RKO (cell line): Measurements from ENCODE around the gene PARN.

Experiments
- DNase-seq: peaks from one replicate; pipeline ENCODE4 v3.0.0-alpha.2; 2016; ENCODE audit warnings: low spot score

Gene PARN

DNA sequence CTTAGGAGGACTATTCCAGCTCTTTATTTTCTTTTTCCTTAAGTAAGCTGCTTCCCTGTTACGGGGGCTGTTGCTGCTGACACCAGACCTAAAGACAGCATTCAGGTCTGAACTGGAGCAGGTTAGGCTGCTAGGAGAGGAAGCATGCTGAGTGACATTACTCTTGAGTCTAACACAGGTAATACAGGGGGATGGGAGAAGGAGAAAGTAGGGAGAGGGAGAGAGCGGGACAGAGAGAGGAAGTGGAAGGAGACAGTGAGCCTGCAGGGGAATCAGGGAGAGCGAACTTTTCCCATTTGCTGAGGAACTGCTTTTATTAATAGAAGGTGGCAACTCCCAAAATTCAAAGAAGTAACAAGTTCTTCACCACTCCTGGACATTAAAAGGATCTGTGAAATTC lies 130.9 kb downstream of the PARN start:
- DNase-seq, result no peak

DNA sequence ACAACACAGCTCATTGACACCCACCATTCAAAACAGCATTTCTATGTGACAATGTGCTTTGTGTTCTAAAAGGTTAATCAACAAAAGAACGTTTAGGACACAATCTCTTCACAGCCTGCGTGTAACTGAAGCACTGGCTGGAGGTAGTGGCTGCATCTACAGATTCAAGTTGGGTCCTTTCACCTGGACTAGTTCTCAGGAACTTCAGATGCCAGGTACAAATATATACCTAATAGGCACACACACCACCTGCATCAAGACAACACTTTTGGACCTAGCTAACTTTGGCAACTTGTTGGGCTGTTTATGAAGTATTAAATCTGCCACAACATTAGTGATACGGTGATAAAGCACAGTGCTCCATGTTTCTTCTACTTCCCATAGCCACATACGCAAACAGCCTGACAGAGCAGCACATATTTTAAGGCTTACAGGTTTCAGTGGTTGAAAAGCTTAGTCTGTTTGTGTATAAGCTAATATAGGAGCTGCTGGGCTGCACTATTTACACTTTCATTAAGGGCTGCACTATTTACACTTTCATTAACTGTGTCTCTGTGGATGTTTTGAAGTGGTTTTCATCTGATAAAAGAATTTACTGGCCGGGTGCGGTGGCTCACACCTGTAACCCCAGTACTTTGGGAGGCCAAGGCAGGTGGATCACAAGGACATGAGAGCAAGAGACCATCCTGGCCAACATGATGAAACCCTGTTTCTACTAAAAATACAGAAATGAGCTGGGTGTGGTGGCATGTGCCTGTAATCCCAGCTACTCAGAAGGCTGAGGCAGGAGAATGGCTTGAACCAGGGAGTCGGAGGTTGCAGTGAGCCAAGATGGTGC lies 132.6 kb downstream of the PARN start:
- no peak for DNase-seq

DNA sequence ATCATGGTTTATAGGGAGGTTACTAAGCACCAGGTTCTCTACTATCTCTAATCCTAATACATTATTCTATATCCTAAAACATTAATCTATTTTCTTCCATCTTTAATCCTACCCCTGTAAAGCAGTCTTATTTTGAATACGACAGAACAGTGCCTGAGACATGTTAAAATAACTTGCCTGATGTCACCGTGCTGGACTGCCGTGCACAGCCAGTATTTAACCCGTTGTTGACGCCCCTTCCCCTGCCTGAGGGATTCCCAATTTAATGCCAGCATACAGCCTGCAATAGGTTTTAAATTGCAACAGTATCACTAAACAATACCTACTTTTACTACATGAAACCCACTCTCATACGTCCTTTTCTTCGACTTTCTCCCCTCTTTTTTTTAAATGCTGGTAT lies 133.3 kb downstream of the PARN start:
- no peak for DNase-seq

DNA sequence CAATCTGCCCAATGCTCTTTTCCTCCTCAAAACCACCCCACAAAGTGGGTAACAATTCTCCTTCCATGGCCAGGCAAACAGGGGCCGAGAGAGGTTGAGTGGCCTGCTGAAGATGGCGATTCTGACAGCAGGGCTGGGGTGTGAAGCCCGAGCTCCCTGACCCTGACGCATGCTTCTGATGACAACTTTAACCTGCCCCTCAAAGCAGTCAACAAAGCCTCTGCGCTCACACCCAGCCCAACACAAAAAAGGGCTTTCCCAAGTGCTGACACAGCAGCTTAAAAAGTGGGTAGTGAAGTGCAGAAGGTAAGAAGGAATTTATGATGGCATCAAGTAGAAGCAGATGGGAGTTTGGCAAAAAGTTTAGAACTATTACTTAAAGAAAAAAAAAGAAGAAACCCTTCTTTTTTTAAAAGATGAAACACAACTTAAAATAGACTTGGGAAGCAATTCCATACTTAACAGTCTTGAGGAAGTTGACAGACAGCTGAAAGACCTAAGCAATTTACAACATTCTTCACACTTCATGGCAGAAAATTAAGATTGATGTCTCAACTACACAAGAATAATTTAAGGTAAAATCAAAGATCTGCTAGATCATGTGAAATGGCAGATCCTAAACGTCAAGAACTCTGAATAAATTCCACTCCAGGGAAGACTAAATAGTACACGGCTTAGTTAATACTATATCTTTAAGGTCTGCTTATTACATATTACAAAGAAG lies 133.9 kb downstream of the PARN start:
- no peak for DNase-seq

DNA sequence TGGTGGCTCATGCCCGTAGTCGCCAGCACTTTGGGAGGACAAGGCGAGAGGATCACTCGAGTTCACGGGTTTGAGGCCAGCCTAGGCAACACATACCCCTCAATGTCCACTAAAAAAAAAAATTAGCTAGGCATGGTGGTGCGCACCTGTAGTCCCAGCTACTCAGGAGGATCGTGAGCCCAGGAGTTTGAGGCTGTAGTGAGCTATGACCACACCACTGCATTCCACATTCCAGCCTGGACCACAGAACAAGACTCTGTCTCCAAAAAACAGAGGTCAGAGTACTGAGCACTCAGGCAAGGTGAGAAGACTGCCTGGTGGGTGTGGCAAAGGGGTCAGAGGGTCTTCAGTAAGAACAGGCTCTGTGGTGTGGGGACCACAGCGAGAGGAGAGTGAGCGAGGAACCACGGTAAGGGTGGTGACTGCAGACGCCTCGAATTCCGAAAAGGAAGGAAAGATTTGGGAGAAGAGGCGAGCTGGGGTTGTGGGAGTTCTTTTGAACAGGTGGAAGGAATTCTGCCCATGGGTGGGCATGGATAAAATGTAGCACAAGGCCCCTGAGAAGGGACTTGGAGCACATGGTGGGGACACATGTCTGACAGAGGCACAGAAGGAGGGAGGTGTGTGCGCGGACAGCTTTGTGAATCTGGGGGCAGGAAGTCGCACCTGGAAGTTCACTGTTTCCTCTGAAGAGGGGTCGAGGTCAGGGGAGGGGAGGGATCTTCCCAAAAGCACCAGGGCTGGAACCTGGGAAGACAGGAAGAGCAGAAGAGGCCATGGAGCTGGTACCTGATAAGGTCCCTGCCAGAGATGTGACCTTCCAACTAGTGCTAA lies 134.6 kb downstream of the PARN start:
- DNase-seq, result no peak

DNA sequence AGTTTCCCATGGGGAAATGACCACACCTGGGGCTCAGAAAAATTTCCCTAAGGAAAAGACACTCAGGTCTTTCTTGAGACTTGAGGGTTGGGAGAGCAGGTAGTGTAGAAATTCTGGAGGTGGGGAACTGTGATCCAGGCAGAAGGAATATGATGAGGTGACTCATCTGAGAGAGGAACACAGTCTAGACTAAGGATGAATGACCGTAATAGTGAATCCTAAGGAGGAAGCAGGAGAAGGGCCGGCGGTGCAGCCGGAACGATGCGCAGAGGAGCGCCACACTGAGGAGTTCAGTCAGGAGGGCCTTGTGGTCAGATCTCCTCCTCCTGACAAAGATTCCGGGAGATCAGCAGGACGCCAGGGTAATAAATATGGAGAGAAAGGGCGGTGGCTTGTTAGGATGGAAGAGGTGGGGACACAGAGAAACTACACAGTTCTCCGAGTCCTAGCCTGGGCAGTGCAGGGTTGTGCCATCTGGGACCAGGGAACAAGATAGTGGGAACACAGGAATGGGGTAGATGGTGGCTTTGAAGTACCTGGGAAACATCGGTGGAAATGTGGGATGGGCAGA lies 135.6 kb downstream of the PARN start:
- DNase-seq, result no peak

DNA sequence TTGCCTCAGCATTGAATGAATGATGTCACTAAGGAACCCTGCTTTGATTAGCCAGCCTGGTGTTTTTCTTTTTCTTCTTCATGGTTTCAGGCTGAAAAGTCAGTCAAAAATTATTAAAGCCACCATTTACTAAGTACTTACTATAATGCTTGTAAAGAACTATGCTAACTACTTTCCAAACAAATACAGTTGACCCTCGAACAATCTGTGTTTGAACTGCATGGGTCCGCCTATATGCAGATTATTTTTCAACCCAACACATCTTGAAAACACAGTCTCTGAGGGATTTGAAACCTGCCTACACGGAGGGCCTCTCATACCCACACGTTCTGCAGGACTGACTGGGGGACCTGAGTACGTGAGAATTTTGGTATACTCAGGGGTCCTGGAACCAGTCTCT lies 136.3 kb downstream of the PARN start:
- DNase-seq, result no peak

DNA sequence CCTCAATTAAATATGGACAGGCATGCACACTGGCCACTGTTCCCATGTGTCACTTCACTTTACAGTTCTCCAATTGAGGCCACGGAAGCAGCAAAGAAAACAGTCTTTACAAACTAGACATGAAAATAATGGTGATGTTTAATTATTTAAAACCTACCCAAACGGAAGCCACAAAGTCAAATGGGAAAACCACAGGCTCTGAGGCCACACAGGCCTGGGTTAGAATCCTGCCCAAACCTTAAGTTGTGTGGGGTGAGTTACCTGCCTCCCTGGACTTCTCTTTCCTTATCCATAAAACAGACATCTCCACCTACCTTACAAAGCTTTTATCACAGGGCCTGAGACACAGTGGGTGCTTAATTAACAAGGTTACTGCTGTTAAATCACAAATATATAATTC lies 137.4 kb downstream of the PARN start:
- DNase-seq, result no peak

DNA sequence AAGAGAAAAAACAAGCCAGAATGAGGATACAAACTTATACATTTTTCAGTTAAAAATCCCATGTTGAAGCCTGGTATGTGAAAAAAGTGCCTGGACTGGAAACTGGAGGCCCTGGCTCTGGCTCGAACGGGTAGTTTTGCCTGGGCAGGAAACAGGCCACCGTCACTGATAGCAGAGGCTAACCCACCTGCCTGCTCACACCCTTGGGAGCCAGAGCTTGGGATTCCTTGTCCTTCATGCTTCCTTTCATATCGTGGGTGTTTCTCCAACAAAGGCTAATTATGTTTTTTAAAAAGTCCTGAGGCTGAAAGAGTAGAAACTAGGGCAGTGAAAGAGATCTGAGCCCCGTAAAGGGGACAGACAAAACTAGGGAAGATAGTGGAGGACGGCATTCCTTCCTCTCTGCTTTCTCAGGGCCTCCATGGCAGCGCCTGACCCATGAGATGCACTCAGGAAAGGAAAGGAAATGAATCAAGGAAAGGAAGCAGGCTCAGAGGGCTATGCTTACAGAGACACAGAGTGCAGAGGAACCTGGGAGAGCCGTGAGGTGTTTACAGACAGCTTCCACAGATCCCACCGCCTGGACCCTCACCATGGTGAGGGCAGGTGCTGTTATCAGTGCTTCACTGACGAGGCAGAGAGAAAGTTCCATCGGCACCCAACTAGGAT lies 138.1 kb downstream of the PARN start:
- DNase-seq, result no peak

DNA sequence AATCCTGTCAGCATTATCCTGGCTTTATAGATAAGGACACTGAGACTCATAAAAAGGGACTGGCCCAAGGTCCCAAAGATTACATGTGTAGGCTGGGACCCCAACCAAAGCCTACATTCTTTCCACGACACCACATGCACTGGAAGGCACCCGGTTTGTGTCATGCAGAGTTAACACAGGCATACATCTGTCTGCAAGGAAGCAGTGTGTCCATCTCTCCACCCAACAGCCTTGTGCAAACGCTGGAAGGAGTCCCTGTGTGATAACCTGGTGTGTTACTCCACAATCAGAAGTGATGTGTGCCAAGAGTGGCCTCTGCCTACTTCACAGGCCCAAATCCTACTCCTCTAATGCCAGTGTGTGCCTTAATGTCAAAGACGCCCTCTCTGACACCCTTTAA lies 139.8 kb downstream of the PARN start:
- DNase-seq, result no peak

DNA sequence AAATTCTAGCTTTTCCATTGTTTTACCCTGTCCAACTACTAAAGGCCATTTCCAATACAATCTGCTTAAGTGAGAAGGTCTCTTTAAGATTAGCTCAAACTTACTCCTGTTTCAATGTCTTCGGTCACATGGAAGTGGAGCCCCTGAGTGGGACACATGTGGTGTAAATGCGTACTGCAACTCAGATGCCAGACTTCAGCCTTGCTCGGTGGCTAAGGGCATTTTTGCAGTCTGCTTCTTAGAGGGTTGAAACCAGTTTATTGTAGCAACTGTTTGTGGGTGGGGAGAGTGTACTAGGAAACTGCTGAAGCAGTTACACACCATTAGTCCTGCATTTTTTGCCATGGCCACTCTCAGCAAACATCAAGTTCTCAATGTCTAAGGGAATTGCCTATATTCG lies 140.6 kb downstream of the PARN start:
- peak; percentile 57 for DNase-seq

DNA sequence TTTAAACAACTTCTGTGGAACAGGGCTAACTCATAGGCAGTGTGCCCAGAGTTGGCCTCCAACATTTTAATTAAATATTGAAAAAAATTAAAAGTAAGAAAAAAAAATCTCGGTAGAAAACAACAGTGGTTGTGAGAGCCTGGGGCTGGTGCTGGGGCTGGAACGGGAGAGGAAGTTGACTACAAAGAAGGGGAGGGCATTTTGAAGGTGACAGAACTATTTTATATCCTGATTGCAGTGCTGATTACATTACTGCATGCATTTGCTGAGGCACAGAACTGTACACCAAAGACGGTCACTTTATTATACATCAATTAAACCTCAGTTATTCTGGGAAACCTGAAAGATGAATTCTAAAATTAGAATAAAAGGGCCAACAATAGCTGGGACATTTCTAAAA lies 142.5 kb downstream of the PARN start:
- DNase-seq, result no peak

DNA sequence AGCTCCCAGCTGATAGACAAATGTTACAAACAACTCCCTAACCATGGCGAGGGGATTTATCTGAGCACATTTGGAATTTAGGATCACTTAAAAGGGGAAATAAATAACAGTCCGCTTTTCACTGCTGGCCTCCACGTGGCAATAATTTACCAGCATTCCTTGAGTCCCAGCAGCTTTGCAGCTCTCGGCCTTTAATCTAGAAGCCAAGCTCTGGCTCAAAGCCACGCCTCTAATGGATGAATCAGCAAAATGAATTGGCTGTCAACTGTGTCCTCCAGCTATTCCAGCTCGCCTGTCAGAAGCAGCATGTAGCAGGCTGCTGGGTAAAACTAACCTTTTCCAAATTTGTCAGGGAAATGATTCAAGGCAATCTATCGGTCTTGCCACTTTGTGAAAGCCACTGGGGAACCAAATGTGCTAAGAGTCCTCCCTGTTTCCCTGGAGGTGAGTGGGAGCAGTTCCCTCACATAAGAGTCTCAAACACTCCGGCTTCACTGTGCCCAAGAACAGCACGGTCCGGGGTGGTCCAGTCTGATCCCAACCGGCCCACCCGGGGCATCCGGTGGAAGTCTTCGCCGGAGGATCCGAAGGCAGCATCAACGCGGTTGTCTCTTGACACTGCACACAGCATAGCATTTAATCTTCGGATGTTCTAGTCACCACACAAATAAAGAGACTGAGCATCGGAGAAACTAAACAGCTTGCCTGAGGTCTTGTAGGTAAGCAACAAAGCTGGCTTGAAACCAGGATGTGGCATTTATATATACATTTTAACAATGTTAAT lies 143.3 kb downstream of the PARN start:
- DNase-seq, result peak; percentile 75

DNA sequence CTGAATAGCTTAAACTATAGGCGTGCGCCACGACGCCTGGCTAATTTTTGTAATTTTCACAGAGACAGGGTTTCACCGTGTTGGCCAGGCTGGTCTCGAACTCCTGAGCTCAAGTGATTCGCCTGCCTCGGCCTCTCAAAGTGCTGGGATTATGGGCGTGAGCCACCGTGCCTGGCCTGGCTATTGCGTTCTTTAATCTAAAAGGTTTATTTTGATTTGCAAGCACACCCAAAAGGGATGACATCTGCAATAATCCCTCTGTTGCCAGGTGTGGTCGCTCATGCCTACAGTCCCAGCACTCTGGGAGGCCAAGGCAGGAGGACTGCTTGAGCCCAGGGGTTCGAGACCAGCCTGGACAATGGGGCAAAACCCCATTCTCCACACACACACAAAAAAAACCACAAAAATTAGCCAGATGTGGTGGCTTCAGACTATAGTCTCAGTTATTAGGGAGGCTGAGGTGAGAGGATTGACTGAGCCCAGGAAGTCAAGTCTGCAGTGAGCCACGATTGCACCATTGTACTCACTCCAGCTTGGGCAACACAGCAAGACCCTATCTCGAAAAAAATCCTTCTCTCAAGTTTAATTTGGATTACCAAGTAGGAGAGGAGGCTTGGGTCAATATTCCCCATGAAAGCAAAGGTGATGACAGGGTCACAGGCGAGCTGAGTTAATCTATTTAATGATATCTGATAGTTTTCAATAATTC lies 144.1 kb downstream of the PARN start:
- no peak for DNase-seq

DNA sequence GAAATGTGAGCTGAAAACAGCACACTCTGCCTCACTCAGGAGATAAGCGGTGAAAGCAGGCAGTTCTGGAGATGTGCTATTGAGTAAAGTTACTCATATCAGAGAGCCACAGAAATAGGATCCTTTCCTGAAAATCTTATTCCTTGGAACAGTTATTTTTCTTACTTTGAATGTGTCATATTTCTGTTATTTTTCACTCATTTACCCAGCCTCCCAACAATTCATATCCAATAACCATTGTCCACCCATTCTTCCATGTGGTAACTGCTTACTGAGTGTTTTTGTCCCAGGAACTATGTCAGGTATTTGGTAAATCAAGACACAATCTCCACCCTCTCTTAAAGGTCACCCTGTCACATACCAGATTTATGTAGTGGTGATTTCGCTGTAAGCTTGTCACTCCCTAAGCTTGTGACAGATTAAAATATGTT lies 144.9 kb downstream of the PARN start:
- no peak for DNase-seq

DNA sequence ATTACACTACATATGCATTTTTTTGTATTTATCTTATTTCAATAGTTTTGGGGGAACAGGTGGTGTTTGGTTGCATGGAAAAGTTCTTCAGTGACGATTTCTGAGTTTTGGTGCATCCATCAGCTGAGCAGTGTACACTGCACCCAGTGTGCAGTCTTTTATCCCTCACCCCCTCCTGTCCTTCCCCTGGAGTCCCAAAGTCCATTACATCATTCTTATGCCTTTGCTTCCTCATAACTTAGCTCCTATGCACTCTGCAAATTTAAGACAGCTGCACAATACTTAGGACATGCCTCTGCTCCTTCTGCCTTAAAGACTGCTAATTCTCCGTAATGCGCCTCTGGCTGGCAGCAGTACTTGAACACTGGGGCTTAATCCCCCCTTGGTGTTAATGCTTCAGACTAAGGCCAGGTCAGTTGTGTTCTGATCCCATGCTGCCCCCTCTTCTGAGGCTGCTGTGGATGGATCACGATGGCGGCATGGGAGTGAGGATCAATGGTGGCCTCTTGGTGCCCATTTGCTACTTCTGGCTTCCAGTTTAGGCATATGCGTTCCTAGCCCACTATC lies 146.2 kb downstream of the PARN start:
- no peak for DNase-seq

DNA sequence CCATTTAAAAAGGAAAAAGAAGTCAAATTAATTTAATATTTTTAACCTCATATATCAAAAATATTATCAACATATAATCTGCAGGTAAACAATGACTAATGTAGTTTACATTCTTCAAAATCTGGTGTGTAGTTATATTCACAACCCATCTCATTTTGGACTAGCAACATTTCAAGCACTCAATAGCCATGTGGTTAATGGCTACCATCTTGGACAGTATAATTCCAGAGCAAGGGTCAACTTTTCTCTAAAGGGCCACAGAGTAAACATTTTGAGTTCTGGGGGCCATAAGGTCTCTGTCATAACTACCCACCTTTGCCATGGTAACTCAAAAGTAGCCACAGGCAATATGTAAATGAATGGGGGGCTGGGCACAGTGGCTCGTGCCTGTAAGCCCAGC lies 153.9 kb downstream of the PARN start:
- no peak for DNase-seq

DNA sequence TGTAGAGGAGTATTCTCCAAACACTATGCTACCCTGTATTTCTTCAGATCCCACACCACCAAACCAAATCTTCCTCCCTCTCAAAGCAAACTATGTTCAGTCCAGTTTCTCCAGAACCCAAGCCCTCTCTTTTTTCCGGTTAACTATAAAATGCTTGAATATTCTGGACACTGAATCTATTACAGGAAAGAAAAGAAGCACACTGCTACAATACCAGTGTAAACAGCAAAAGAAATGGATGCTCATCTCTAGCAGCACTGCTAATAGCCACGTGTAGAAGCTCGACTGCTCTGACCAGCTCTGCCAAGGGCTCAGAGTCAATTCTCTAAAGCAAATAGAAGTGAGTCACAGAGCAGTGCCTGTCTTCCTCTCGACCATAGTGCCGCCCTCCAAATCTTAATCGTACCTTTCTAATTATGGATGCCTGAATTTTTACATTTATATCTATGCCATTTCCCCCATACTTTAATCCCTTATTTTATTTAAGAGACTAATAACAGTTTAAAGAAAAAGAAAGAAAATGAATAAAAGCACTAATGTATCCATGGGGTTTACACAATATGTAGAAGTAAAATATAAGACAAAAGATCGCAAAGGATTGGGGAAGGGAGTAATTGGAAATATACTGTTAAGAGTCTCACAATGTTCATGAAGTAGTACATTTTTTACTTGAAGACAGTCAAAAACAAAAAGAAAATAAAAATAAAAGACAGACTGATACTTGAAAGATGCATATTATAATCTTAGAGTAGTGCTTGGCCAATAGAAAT lies 154.5 kb downstream of the PARN start:
- DNase-seq, result no peak

DNA sequence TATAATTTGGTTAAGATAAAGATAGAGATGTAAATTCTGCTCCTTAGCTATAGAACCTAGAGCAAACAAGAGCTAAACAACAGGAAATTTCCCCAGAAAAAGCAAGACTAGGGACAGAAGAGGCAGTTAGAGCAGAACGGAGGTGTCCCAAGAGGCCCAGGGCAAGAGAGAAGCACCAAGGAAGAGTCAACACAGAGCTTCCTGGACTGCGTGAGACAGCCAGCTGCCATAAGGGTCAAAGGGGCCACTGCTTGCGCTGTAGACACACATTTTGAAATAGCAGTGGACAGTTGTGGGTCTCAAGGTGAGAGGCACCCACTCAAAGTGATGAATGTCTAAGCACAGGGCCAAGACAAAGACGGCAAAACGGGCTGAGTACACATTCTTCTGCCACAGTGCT lies 156.6 kb downstream of the PARN start:
- DNase-seq, result no peak
